HCT116 (cell line): ENCODE data around the gene ING4. TPM values are rescaled to one million over a fixed set of nuclear protein-coding genes. Genes with fewer than 3 reads are reported as not detected.

Source experiments
- ATAC-seq: fragments of 200-7000 bp; cut with Tn5 transposase; 2 replicates; pipeline ENCODE4 v1.9.1; 2020; ENCODE audit warnings: mild to moderate bottlenecking, moderate library complexity
- BruUV-seq: library from RNA; stranded (reverse); fragments of 400-500 nt; replicated peaks from 2 replicates; lab custom pipeline; 2021; lab: Mats Ljungman, UMichigan
- CTCF ChIA-PET: fragments of 300-600 bp; sonication (Branson Sonifier 250); formaldehyde crosslinking; loops from one replicate; lab custom pipeline; 2021; ENCODE audit warnings: antibody characterized with exemption; lab: Charles Lee
- POLR2A ChIA-PET: fragments of 300-600, 350-600 bp; sonication (Branson Sonifier 250); formaldehyde crosslinking; loops from one replicate; lab custom pipeline; 2021; ENCODE audit warnings: antibody characterized with exemption; lab: Charles Lee
- RAD21 ChIA-PET, 2 experiments: fragments of 300-600 bp; sonication (Branson Sonifier 250); formaldehyde crosslinking; loops; one replicate each; lab custom pipeline; 2023; ENCODE audit warnings: low total read pairs in 2 of 2; ENCODE audit not compliant: uncharacterized antibody in 2 of 2, unreplicated experiment in 2 of 2, low non-redundant PET in 1 of 2; lab: Charles Lee
- DNase-seq: peaks from one replicate; pipeline ENCODE4 v3.0.0-alpha.2; 2010; ENCODE audit warnings: low read depth, low spot score
- H2AFZ ChIP-seq: fragments of 200-600 bp; shearing (Covaris generic), sonication (generic); 2 replicates; pipeline ENCODE4 v1.6.1; 2017; ENCODE audit warnings: low read depth, mixed run types, mixed read lengths, antibody characterized with exemption, low read length; ENCODE audit not compliant: poor library complexity, severe bottlenecking
- H3K27ac ChIP-seq: 2 replicates; pipeline ENCODE4 v1.5.1; 2012; ENCODE audit warnings: low read depth, low read length
- H3K27me3 ChIP-seq: fragments of 200-600 bp; sonication (generic); 2 replicates; pipeline ENCODE4 v1.6.1; 2016; ENCODE audit warnings: mixed run types, low read length, mixed read lengths; ENCODE audit not compliant: insufficient read depth
- H3K36me3 ChIP-seq, 2 experiments: fragments of 200-500 bp in 1 of 2; fragments of 200-600 bp in 1 of 2; sonication (Bioruptor generic) in 1 of 2; sonication (generic) in 1 of 2; 2 replicates each; pipeline versions ENCODE4 v1.5.1 to v1.6.1; 2014 to 2016; ENCODE audit warnings: low read length in 2 of 2, inconsistent platforms in 1 of 2, mixed read lengths in 1 of 2, mixed run types in 1 of 2; ENCODE audit not compliant: insufficient read depth in 2 of 2, control insufficient read depth in 1 of 2
- H3K4me1 ChIP-seq, 2 experiments: fragments of 200-600 bp in 1 of 2; sonication (generic) in 1 of 2; 2 replicates each; pipeline versions ENCODE4 v1.5.1 to v1.6.1; 2012 to 2017; ENCODE audit warnings: low read length in 2 of 2, inconsistent platforms in 1 of 2, mild to moderate bottlenecking in 1 of 2, mixed read lengths in 1 of 2, mixed run types in 1 of 2, moderate library complexity in 1 of 2; ENCODE audit not compliant: insufficient read depth in 2 of 2, control insufficient read depth in 1 of 2
- H3K4me2 ChIP-seq: fragments of 200-600 bp; sonication (generic); 2 replicates; pipeline ENCODE4 v1.6.1; 2017; ENCODE audit warnings: mixed run types, low read length, mixed read lengths
- H3K4me3 ChIP-seq, 2 experiments: fragments of 200-600 bp in 1 of 2; sonication (generic) in 1 of 2; replicated peaks in 1 of 2; 2 replicates each; pipeline ENCODE4 v1.5.1; 2011 to 2016; ENCODE audit warnings: low read length in 2 of 2, control low read depth in 1 of 2, low read depth in 1 of 2, mild to moderate bottlenecking in 1 of 2, mixed read lengths in 1 of 2, mixed run types in 1 of 2
- H3K79me2 ChIP-seq: fragments of 200-600 bp; sonication (generic); 2 replicates; pipeline ENCODE4 v1.6.1; 2017; ENCODE audit warnings: mild to moderate bottlenecking, mixed run types, low read length, moderate library complexity, mixed read lengths; ENCODE audit not compliant: insufficient read depth
- H3K9ac ChIP-seq: fragments of 200-600 bp; sonication (generic); 2 replicates; pipeline ENCODE4 v1.6.1; 2016; ENCODE audit warnings: low read length, mixed read lengths
- H3K9me2 ChIP-seq: fragments of 200-600 bp; sonication (generic), shearing (Covaris generic); 2 replicates; pipeline ENCODE4 v1.6.1; 2017; ENCODE audit warnings: mixed run types, mild to moderate bottlenecking, moderate library complexity; ENCODE audit not compliant: insufficient read depth
- H3K9me3 ChIP-seq, 2 experiments: fragments of 200-500 bp in 1 of 2; fragments of 200-600 bp in 1 of 2; sonication (Bioruptor generic) in 1 of 2; sonication (generic) in 1 of 2; 2 replicates each; pipeline ENCODE4 v1.6.1; 2014 to 2017; ENCODE audit warnings: low read length in 2 of 2, mixed read lengths in 2 of 2, inconsistent platforms in 1 of 2, low read depth in 1 of 2, mild to moderate bottlenecking in 1 of 2, mixed run types in 1 of 2, moderate library complexity in 1 of 2; ENCODE audit not compliant: control insufficient read depth in 1 of 2, insufficient read depth in 1 of 2
- H4K20me1 ChIP-seq: fragments of 200-600 bp; sonication (generic), shearing (Covaris generic); 2 replicates; pipeline ENCODE4 v1.6.1; 2017; ENCODE audit warnings: mixed run types, mild to moderate bottlenecking, moderate library complexity; ENCODE audit not compliant: insufficient read depth
- ATF3 ChIP-seq: IDR thresholded peaks from 2 replicates; pipeline ENCODE4 v1.6.1; 2012
- CEBPB ChIP-seq: IDR thresholded peaks from 2 replicates; pipeline ENCODE4 v1.6.1; 2012; ENCODE audit warnings: low read depth
- EGR1 ChIP-seq: IDR thresholded peaks from 2 replicates; pipeline ENCODE4 v1.6.1; 2012; ENCODE audit warnings: low read depth
- ELF1 ChIP-seq: IDR thresholded peaks from 2 replicates; pipeline ENCODE4 v1.6.1; 2012; ENCODE audit warnings: low read depth, borderline replicate concordance
- EZH2 ChIP-seq: fragments of 200-600 bp; sonication (generic); IDR thresholded peaks from 2 replicates; pipeline ENCODE4 v1.6.1; 2017; ENCODE audit warnings: antibody characterized with exemption, mixed run types
- EZH2phosphoT487 ChIP-seq: fragments of 200-600 bp; IDR thresholded peaks from 2 replicates; pipeline ENCODE4 v1.6.1; 2018; ENCODE audit warnings: antibody characterized with exemption, borderline replicate concordance
- FOSL1 ChIP-seq: IDR thresholded peaks from 2 replicates; pipeline ENCODE4 v1.6.1; 2012; ENCODE audit warnings: low read depth
- JUND ChIP-seq: IDR thresholded peaks from 2 replicates; pipeline ENCODE4 v1.6.1; 2012
- POLR2A ChIP-seq: IDR thresholded peaks from 2 replicates; pipeline ENCODE4 v1.7.0; 2011; ENCODE audit warnings: borderline replicate concordance; ENCODE audit not compliant: insufficient read depth, insufficient read length; ENCODE audit errors: extremely low read depth
- POLR2AphosphoS5 ChIP-seq: IDR thresholded peaks from 2 replicates; pipeline ENCODE4 v1.6.1; 2011; ENCODE audit warnings: mild to moderate bottlenecking, low read depth, low read length, moderate library complexity
- SIN3A ChIP-seq: IDR thresholded peaks from 2 replicates; pipeline ENCODE4 v1.6.1; 2012; ENCODE audit warnings: low read depth
- SP1 ChIP-seq: IDR thresholded peaks from 2 replicates; pipeline ENCODE4 v1.6.1; 2012; ENCODE audit warnings: low read depth
- SRF ChIP-seq: IDR thresholded peaks from 2 replicates; pipeline ENCODE4 v1.6.1; 2012; ENCODE audit warnings: low read depth
- TCF7L2 ChIP-seq: IDR thresholded peaks from 2 replicates; pipeline ENCODE4 v1.7.0; 2011; ENCODE audit warnings: borderline replicate concordance, inconsistent platforms; ENCODE audit not compliant: insufficient read depth, insufficient read length; ENCODE audit errors: extremely low read depth
- YY1 ChIP-seq: IDR thresholded peaks from 2 replicates; pipeline ENCODE4 v1.6.1; 2011; ENCODE audit warnings: low read length, low read depth, moderate library complexity, mild to moderate bottlenecking; ENCODE audit not compliant: insufficient replicate concordance; ENCODE audit errors: extremely low read depth
- ZFX ChIP-seq: fragments of 450-650 bp; IDR thresholded peaks from 2 replicates; pipeline ENCODE4 v1.6.1; 2017
- ZNF274 ChIP-seq: fragments of 200-500 bp; sonication (Bioruptor generic); IDR thresholded peaks from 2 replicates; pipeline ENCODE4 v1.6.1; 2014; ENCODE audit warnings: mild to moderate bottlenecking, low read depth, low read length, inconsistent platforms
- intact Hi-C: fragments of 100-400 bp; cut with micrococcal nuclease; formaldehyde crosslinking; loops from 2 replicates; pipeline ENCODE4 v1.10.0; 2022
- total RNA-seq: library from RNA; stranded (reverse); gene quantifications from one replicate; pipeline ENCODE4 v1.2.1, GENCODE V29; 2021; ENCODE audit not compliant: unreplicated experiment
- TF ChIP-seq, protein P1 (sequence below): IDR thresholded peaks from 2 replicates; pipeline ENCODE4 v1.6.1; 2012; ENCODE audit warnings: low read depth
- TF ChIP-seq, protein P2 (sequence below): IDR thresholded peaks from 2 replicates; pipeline ENCODE4 v1.6.1; 2012

ING4 gene
- total RNA-seq, 1 experiment from 2014 or later = 17.9 TPM

DNA sequence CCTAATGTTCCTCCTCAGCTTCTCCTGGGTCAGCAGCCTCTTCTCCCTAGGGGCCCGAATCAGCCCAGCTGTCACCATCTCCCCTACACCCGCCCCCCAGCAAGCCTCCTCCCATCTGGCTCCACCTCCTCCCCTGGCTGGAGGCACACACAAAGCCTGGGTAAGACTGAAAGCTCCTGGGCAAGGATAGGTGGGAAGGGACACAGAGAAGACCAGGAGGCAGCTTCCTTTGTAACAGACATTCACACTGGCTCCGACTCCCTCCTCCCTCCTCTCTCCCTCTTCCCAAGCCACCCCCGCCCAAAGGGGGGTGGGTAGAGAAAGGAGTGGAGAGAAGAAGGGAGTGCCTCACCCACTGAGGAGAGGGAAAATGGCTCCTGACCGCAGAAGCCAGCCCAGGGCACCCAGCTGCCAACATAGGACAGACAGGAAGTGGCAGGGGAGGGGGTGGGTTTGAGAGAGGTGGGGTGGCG lies 59.8 kb downstream of the ING4 start:
- ChIA-PET RAD21 (no interaction called here), CTCF (no interaction called here), POLR2A (no interaction called here)
- BruUV-seq = no TSS peak
- Histone ChIP-seq H3K9ac (no peak overlapping the region), H3K36me3 (peaks cover 46 to 67% of the 10 kb centered on the region in 2 experiments), H3K4me3 (no peak overlapping the region), H3K79me2 (peaks cover 80% of the 10 kb centered on the region), H2AFZ (no peak overlapping the region), H3K4me2 (no peak overlapping the region), H3K27me3 (no peaks in the 10 kb centered on the region), H4K20me1 (no peaks in the 10 kb centered on the region; the same call in 1 of the 2 replicates)
- no peak for DNase-seq
- intact Hi-C loops = no loop called here
- TF ChIP-seq POLR2AphosphoS5 (no peak), ZFX (no peak), FOSL1 (no peak), ELF1 (no peak), EZH2phosphoT487 (no peak), YY1 (no peak)
- TF ChIP-seq, all 23 proteins: peak for 0
- H3K4me1 ChIP-seq = peaks cover 20 to 31% of the 10 kb centered on the region in 2 experiments
- no peak for ATAC-seq
- no peaks in the 10 kb centered on the region for H3K9me3 ChIP-seq
- H3K27ac ChIP-seq = no peak overlapping the region
- H3K9me2 ChIP-seq = no peaks in the 10 kb centered on the region

DNA sequence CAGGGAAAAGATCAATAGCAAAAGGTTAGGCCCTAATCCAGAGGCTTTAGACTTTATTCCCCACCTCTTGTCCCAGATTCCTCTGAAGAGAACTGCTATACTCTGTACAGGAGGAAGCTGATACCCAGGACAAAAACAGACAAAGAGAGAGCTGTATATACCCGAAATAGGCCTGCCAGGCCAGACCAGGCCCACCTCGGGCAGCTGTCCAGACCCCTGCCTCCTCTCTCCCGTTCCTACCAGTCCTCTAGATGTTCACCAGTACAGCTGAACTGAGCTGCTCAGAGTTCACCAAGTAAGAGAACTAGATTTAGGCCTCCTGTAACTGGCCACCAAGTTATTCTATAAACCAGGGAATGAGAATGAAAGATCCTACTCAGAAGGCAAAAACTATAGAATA lies 60.4 kb downstream of the ING4 start:
- peaks cover 51 to 73% of the 10 kb centered on the region in 2 experiments for H3K36me3 ChIP-seq
- intact Hi-C loops = no loop called here
- ATAC-seq = no peak
- no peaks in the 10 kb centered on the region for H3K9me2 ChIP-seq
- no peak for DNase-seq
- no peak overlapping the region for H2AFZ ChIP-seq
- CTCF ChIA-PET = no interaction called here
- RAD21 ChIA-PET = no interaction called here
- H3K27me3 ChIP-seq = no peaks in the 10 kb centered on the region
- H3K4me3 ChIP-seq = no peak overlapping the region
- POLR2A ChIA-PET = no interaction called here
- no peak overlapping the region for H3K27ac ChIP-seq
- peaks cover 14 to 25% of the 10 kb centered on the region in 2 experiments for H3K4me1 ChIP-seq
- no TSS peak for BruUV-seq
- H3K9me3 ChIP-seq = no peaks in the 10 kb centered on the region
- H3K4me2 ChIP-seq = no peak overlapping the region
- TF ChIP-seq EGR1 = no peak
- TF ChIP-seq SP1 = no peak
- no peak for TF ChIP-seq POLR2AphosphoS5
- no peak for TF ChIP-seq JUND
- TF ChIP-seq ZNF274 = no peak
- no peak for TF ChIP-seq FOSL1
- TF ChIP-seq, protein P1, sequence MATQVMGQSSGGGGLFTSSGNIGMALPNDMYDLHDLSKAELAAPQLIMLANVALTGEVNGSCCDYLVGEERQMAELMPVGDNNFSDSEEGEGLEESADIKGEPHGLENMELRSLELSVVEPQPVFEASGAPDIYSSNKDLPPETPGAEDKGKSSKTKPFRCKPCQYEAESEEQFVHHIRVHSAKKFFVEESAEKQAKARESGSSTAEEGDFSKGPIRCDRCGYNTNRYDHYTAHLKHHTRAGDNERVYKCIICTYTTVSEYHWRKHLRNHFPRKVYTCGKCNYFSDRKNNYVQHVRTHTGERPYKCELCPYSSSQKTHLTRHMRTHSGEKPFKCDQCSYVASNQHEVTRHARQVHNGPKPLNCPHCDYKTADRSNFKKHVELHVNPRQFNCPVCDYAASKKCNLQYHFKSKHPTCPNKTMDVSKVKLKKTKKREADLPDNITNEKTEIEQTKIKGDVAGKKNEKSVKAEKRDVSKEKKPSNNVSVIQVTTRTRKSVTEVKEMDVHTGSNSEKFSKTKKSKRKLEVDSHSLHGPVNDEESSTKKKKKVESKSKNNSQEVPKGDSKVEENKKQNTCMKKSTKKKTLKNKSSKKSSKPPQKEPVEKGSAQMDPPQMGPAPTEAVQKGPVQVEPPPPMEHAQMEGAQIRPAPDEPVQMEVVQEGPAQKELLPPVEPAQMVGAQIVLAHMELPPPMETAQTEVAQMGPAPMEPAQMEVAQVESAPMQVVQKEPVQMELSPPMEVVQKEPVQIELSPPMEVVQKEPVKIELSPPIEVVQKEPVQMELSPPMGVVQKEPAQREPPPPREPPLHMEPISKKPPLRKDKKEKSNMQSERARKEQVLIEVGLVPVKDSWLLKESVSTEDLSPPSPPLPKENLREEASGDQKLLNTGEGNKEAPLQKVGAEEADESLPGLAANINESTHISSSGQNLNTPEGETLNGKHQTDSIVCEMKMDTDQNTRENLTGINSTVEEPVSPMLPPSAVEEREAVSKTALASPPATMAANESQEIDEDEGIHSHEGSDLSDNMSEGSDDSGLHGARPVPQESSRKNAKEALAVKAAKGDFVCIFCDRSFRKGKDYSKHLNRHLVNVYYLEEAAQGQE = no peak
- TF ChIP-seq, protein P2, sequence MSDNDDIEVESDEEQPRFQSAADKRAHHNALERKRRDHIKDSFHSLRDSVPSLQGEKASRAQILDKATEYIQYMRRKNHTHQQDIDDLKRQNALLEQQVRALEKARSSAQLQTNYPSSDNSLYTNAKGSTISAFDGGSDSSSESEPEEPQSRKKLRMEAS = no peak
- TF ChIP-seq POLR2A = no peak
- no peak for TF ChIP-seq ATF3
- no peak for TF ChIP-seq EZH2phosphoT487
- TF ChIP-seq EZH2 = no peak
- no peak for TF ChIP-seq SIN3A
- no peak for TF ChIP-seq CEBPB
- TF ChIP-seq YY1 = no peak
- TF ChIP-seq TCF7L2 = no peak
- TF ChIP-seq SRF = no peak
- no peaks in the 10 kb centered on the region; the same call in 1 of the 2 replicates for H4K20me1 ChIP-seq
- peaks cover 86% of the 10 kb centered on the region for H3K79me2 ChIP-seq
- no peak overlapping the region for H3K9ac ChIP-seq
